Natural killer cell treated with Interleukin-12 subunit alpha and Interleukin-12 subunit beta and Interleukin-15 and Interleukin-18, amount 100 ng/mL, for 72 hours (primary cell): ENCODE data around the gene SH3PXD2A. TPM values are rescaled to one million over a fixed set of nuclear protein-coding genes. Genes with fewer than 3 reads are reported as not detected.
A peak's percentile ranks its signal among the peaks of the same experiment; 100 is the strongest.
"Not testable (repeated sequence)": the region's sequence is repeated elsewhere in the genome, so short reads cannot be mapped to it uniquely, and the experiment has no call there.

Source experiments
- ATAC-seq, 2 donors: fragments of 150-1000 bp; cut with Tn5 transposase in 1 of 2; sonication (Bioruptor Pico), chemical (Tn5 transposase) in 1 of 2; 2 replicates each; pipeline ENCODE4 v1.10.0; 2021
- DNase-seq: peaks from one replicate; pipeline ENCODE4 v3.0.0; 2022; ENCODE audit warnings: low spot score
- H3K27ac Mint-ChIP-seq, 2 donors: 1 replicate in 1 of 2; 2 replicates in 1 of 2; pipeline ENCODE4 v1.8.0; 2022; ENCODE audit warnings: mixed read lengths in 2 of 2, mild to moderate bottlenecking in 1 of 2, moderate library complexity in 1 of 2
- H3K27me3 Mint-ChIP-seq, 2 donors: 1 replicate in 1 of 2; 2 replicates in 1 of 2; pipeline ENCODE4 v1.8.0; 2022; ENCODE audit warnings: mixed read lengths in 2 of 2
- H3K36me3 Mint-ChIP-seq: one replicate; pipeline ENCODE4 v1.8.0; 2022; ENCODE audit warnings: mixed read lengths
- H3K4me1 Mint-ChIP-seq, 2 donors: 1 replicate in 1 of 2; 2 replicates in 1 of 2; pipeline ENCODE4 v1.8.0; 2022; ENCODE audit warnings: low read depth in 2 of 2, mixed read lengths in 2 of 2, mild to moderate bottlenecking in 1 of 2
- H3K4me3 Mint-ChIP-seq: one replicate; pipeline ENCODE4 v1.8.0; 2022; ENCODE audit warnings: mixed read lengths
- H3K9me3 Mint-ChIP-seq: 2 replicates; pipeline ENCODE4 v1.8.0; 2022; ENCODE audit warnings: mixed read lengths
- total RNA-seq, 2 donors: library from RNA; stranded (reverse); gene quantifications; one replicate each; pipeline ENCODE4 v1.2.3, GENCODE V29; 2022

The SH3PXD2A gene
- total RNA-seq, 2 donors from 2014 or later: 3.4 to 7.6 TPM

DNA sequence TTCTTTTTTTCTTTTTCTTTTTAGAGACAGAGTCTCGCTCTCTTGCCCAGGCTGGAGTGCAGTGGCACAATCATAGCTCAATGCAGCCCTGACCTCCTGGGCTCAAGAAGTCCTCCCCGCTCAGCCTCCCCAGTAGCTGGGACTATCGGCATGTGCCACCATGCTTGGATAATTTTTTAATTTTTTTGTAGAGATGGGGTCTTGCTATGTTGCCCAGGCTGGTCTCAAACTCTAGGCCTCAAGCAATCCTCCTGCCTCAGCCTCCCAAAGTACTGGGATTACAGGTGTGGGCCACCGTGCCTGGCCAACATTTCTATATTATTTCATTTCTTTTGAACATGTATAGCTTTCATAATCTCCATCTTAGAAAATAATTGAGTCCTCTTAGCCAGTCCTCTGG lies 42.1 kb downstream of the SH3PXD2A start:
- not testable (repeated sequence) for H3K4me3 Mint-ChIP-seq, H3K4me1 Mint-ChIP-seq

DNA sequence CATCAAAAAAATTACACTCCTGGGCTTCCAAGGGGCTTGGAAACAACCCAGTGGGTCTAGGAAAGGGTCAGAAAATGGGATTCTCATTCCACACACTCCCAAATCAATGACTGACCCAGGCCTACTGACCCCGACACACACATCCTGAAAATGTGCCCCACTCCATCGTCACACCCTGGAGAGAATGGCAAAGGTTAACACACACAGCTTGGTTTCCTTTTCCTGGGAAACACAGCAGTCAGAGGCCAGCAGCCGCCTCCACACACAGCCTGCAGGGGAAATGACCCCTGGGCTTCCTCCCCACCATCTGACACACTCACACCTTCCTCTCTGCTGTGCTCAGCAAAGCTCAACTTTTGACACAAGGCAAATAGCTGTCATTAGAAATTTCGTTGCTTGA lies 42.9 kb downstream of the SH3PXD2A start:
- no peaks in the 10 kb centered on the region for H3K36me3 Mint-ChIP-seq
- ATAC-seq: no peak

More for the DNA sequence above, 42.1 kb downstream of the SH3PXD2A start:
- not testable (repeated sequence) for H3K27ac Mint-ChIP-seq, DNase-seq, H3K36me3 Mint-ChIP-seq, H3K27me3 Mint-ChIP-seq, ATAC-seq, H3K9me3 Mint-ChIP-seq

DNA sequence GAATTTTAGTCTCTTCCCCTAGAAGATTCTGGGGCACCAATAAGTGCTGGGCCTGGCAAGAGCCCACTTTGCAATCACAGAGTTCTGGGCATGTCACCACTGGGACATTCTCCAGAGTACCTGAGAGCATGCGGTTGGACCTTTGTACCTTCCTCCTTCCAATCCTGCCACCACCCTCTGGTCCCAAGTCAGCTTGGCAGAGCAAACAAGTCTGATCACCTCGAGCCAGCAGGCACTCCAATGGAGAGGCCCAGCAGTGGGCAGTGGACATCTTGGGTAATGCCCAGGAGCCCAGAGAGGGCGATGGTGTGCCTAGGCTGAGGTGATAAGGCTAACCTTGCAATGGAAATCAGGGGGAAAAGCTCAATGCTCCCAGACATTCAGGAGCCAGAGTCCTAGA lies 43.4 kb downstream of the SH3PXD2A start:
- peaks cover 5% of the 10 kb centered on the region in 2 donors for H3K4me1 Mint-ChIP-seq
- no peaks in the 10 kb centered on the region for H3K27me3 Mint-ChIP-seq
- H3K27ac Mint-ChIP-seq: no peak overlapping the region
- no peaks in the 10 kb centered on the region for H3K9me3 Mint-ChIP-seq
- no peaks in the 10 kb centered on the region for H3K36me3 Mint-ChIP-seq
- ATAC-seq: no peak
- H3K4me3 Mint-ChIP-seq: no peak overlapping the region
- no peak for DNase-seq

More for the DNA sequence above, 42.9 kb downstream of the SH3PXD2A start:
- H3K9me3 Mint-ChIP-seq: no peaks in the 10 kb centered on the region
- H3K4me3 Mint-ChIP-seq: no peak overlapping the region
- peaks cover 5% of the 10 kb centered on the region in 2 donors for H3K4me1 Mint-ChIP-seq
- no peaks in the 10 kb centered on the region for H3K27me3 Mint-ChIP-seq
- peak overlapping the region in 1 of 2 donors; percentile 51 for H3K27ac Mint-ChIP-seq
- no peak for DNase-seq

DNA sequence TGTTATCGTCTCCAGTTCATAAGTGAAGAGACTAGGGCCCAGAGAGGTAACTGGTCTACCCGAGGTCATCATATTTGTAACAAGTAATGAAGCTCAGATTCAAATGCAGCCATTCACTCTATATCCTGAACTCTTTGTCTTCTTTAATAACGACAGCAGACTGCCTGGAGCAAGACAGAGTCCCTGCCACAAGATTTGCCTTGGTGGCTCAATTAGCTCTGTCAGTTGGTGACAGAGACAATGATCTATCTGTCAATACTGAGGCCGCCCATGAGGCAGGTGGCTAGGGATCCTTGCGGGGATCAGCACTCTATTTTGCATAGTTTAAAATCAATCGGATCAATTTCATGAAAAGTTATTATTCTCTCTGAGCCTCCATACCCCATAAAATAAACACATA lies 43.9 kb downstream of the SH3PXD2A start:
- Mint-ChIP-seq H3K4me1 (peaks cover 5% of the 10 kb centered on the region in 2 donors), H3K27ac (no peak overlapping the region)

DNA sequence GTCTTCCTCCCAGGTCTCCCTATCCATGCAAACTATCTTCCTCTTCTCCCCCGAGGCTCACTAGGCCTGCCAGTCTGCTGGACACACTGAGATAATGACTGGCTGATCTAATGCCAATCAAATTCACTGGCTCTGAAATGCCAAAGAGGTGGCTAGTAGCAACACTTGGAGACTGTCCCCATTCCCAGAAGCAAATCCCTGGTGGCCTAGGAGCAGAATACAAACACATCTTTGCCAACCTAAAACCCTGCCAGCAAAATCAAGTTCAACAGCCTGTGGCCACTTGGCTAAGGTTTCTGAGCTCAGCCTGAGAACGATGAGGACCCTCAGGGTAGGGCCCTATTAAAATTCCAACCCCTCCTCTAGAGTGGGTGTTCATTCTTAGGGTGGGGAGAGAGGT lies 46.6 kb downstream of the SH3PXD2A start:
- DNase-seq (no peak), ATAC-seq (no peak)
- Mint-ChIP-seq H3K27me3 (no peaks in the 10 kb centered on the region), H3K4me1 (peaks cover 5 to 8% of the 10 kb centered on the region in 2 donors), H3K4me3 (no peak overlapping the region), H3K27ac (no peak overlapping the region), H3K36me3 (no peaks in the 10 kb centered on the region), H3K9me3 (no peaks in the 10 kb centered on the region)

More for the DNA sequence above, 43.9 kb downstream of the SH3PXD2A start:
- no peak overlapping the region for H3K4me3 Mint-ChIP-seq
- H3K36me3 Mint-ChIP-seq: no peaks in the 10 kb centered on the region
- H3K9me3 Mint-ChIP-seq: no peaks in the 10 kb centered on the region
- no peaks in the 10 kb centered on the region for H3K27me3 Mint-ChIP-seq
- DNase-seq (no peak), ATAC-seq (no peak)

DNA sequence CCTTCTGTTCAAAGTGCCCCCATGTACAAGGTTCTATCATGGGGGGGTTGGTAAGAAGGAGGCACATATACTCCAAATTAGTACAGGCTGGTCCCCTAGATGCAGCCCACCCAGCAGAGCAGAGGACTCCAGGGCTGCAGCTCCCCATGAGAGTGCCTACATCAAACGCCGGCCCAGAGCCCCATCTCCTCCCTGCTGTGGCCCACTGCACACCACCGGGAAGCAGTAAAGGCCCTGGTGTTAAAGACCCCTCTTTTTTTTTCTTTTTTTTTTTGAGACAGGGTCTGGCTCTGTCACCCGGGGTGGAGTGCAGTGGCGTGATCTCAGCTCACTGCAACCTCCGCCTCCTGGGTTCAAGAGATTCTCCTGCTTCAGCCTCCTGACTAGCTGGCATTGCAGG lies 47.4 kb downstream of the SH3PXD2A start:
- Mint-ChIP-seq H3K9me3 (no peaks in the 10 kb centered on the region), H3K4me3 (no peak overlapping the region), H3K36me3 (no peaks in the 10 kb centered on the region), H3K4me1 (peaks cover 5 to 9% of the 10 kb centered on the region in 2 donors), H3K27ac (no peak overlapping the region), H3K27me3 (no peaks in the 10 kb centered on the region)
- DNase-seq: no peak
- ATAC-seq: no peak

DNA sequence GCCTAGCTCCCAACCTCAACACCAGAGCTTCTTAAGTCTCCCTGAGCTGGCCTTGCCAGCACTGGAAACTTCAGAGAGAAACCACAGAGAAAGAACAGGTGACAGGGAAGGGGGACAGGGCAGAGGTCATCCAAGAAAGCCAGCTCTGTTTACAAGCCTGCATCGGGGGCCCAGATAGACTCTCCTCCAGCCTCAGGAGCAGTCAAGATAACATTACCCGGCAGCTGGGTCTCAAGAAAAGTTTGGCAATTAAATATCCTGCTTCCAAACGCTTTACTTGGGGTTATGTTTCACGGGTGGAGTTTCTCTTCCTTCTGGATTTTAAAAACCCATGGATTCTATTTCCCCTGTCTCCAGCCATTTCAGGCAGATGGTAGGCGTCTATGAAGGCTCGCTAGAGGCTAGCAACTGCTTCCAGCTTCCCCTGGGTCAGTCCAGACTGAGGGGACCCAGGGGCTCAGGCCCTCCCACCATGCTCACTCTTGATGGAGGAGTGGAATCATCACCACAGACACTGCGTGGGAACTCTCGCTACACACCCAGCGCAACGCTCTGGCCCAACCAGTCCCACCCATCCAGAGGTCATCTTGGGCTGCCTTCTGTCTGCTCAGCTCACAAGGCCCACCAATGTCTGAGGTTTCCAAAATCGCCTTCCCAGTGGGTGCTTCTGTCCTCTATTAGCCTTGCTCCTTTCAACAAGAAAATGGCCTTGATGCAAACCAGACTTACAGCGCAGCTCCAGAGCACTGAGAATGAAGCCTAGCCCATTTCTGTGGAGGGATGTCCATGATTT lies 48.8 kb downstream of the SH3PXD2A start:
- no peaks in the 10 kb centered on the region for H3K36me3 Mint-ChIP-seq
- no peak for ATAC-seq
- no peak for DNase-seq
- no peak overlapping the region for H3K27ac Mint-ChIP-seq
- H3K9me3 Mint-ChIP-seq: no peaks in the 10 kb centered on the region
- no peak overlapping the region for H3K4me3 Mint-ChIP-seq
- no peaks in the 10 kb centered on the region for H3K27me3 Mint-ChIP-seq
- peaks cover 0 to 4% of the 10 kb centered on the region in 2 donors for H3K4me1 Mint-ChIP-seq

DNA sequence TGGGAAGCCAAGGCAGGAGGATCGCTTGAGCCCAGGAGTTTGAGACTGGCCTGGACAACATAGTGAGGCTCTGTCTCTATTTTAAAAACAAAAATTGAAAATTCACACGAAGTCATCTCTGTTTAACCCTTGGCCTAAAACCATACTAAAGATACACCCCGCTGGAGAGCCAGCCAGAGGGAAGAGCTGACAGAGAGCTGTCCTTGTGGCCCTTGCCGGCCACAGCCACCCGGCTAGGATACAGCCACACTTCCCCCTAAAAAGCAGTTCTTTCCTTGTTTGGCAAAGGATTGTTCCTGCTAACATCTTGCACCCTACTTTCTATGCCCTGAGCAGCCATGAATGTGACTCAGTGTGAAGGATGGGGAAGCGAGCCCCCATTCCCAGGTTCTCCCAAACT lies 49.6 kb downstream of the SH3PXD2A start:
- DNase-seq (no peak), ATAC-seq (no peak)
- Mint-ChIP-seq H3K27me3 (no peaks in the 10 kb centered on the region), H3K4me3 (no peak overlapping the region), H3K27ac (no peak overlapping the region), H3K4me1 (peaks cover 4 to 10% of the 10 kb centered on the region in 2 donors), H3K36me3 (no peaks in the 10 kb centered on the region), H3K9me3 (no peaks in the 10 kb centered on the region)

DNA sequence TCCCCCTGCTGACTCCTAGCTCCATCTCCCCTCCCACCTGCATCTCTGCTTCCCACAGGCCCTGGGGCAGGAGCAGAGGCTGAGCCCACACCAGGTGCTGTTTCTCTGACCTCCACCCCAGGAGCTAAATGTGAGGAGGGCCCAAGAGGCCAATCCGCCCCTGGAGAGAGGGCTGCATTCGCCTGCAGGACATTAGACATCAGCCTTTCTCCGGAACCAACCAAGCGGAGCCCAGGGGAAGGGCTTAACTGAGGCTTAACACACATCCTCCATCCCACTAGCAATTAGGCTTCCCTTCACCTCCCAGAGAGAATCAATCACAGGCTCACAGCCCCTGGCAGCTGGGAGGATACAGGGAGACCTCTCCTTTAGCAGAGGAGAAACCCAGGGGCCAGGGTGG lies 50.5 kb downstream of the SH3PXD2A start:
- no peaks in the 10 kb centered on the region for H3K27me3 Mint-ChIP-seq
- H3K4me1 Mint-ChIP-seq: peaks cover 13 to 18% of the 10 kb centered on the region in 2 donors
- H3K27ac Mint-ChIP-seq: no peak overlapping the region
- no peaks in the 10 kb centered on the region for H3K36me3 Mint-ChIP-seq
- ATAC-seq: no peak
- no peak for DNase-seq
- no peak overlapping the region for H3K4me3 Mint-ChIP-seq
- no peaks in the 10 kb centered on the region for H3K9me3 Mint-ChIP-seq

DNA sequence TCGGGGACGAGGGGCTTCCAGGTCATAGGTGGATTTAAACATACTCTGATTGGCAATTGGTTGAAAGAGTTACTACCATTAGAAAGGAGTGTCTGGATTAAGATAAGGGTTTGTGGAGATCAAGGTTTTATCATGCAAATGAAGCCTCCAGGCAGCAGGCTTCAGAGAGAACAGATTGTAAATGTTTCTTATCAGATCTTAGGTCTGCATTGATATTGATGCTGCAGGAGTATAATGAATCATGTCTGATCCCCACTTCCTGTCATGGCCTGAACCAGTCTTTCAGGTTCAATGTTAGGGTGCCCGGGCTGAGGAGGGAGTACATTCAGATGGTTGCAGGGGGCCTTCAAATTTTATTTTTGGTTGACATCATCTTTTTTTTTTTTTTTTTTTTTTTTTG lies 51.4 kb downstream of the SH3PXD2A start:
- Mint-ChIP-seq H3K9me3 (no peaks in the 10 kb centered on the region), H3K4me1 (peaks cover 19 to 26% of the 10 kb centered on the region in 2 donors), H3K36me3 (no peaks in the 10 kb centered on the region), H3K27me3 (no peaks in the 10 kb centered on the region), H3K27ac (no peak overlapping the region), H3K4me3 (no peak overlapping the region)
- ATAC-seq (no peak), DNase-seq (no peak)

DNA sequence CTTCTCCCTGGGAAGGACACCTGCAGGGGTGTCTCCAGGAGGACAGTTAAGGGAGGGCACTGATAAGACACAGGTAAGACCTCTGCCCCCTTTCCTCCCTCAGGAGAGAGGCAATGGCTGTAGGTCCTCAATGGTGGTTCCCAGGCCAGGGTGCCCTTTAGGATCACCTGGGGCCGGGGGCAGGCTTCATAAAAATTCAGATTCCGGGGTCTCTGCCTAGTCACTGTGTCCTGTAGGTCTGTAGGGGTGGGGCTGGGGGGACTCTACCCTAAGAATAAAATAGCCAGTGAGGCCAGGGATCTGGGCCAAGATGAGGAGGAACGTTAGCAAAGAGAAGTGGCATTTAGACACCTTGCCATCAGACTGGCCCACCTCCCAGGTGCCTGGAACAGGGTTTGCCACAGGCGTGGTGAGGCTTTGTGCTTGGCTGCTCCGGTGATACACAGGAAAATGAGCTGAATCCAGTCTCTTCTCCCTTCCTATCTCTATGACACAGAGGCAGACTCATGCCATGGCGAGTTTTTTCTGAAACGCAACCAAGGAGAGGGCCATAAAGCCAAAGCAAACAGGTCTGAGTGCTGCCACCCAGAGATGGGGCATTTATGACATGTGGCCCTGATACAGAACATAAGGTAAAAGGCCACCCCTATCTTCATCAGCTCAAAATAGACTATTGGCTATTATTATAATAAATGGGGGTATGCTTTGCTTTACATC lies 52.6 kb downstream of the SH3PXD2A start:
- DNase-seq: no peak
- H3K4me1 Mint-ChIP-seq: peaks cover 19 to 28% of the 10 kb centered on the region in 2 donors
- no peaks in the 10 kb centered on the region for H3K9me3 Mint-ChIP-seq
- no peak for ATAC-seq
- no peak overlapping the region for H3K4me3 Mint-ChIP-seq
- H3K27ac Mint-ChIP-seq: no peak overlapping the region
- H3K36me3 Mint-ChIP-seq: no peaks in the 10 kb centered on the region
- no peaks in the 10 kb centered on the region for H3K27me3 Mint-ChIP-seq

DNA sequence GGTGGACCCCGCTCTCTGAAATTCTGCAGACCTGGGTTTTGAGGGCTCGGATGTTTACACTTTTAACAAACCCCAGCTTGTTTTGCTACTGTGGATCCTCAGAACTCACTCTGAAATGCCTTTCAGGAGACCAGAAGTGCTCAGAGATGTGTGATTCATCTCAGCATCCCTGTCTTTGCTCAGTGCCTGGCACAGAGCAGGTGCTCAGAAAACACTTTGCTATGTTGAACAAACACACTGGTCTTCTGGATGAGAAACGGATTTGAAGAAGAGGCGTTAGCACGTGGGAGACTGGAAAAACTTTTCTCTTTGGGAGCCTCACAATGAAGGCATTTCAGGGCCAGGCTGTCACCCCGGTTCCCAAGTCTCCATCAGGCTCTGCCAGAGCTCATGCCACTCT lies 53.3 kb downstream of the SH3PXD2A start:
- H3K4me1 Mint-ChIP-seq: peaks cover 19 to 29% of the 10 kb centered on the region in 2 donors
- no peak overlapping the region for H3K27ac Mint-ChIP-seq
- DNase-seq: no peak
- ATAC-seq: no peak
- no peaks in the 10 kb centered on the region for H3K36me3 Mint-ChIP-seq
- no peaks in the 10 kb centered on the region for H3K27me3 Mint-ChIP-seq
- H3K4me3 Mint-ChIP-seq: no peak overlapping the region
- H3K9me3 Mint-ChIP-seq: no peaks in the 10 kb centered on the region

DNA sequence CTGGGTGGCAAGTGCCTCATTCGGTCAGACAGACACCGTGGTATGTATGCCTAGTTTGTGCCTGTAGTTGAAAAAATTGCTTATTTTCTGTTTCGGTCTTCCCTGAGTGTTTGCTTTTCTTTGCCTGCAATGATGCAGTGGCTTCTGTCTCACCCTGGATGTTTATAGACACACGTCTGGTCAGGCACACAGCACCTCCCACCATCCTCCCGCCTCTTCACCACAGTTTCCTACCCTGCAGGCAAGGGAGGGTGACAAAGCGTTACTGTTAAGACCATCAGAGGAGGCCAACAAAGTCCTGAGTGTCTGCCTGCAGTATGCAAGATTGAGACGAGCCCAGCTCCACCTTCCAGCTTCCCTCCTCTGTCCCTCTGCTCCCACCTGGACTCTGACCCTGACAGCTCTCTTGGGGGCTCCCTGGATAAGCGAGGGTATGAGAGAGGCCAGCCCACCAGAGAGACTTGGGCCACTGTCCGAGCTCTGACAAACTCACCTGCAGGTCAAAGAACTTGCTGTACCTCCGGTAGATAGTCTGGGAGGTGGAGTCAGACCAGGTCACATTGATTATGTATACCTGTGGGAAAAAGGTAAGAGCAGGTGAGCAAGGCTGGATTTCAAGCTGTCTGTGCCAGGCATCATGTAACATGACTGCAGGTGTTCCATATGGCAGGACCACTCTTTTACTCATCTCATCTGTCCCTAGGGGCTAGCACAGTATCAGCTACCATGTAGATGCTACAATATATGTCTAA lies 54.4 kb downstream of the SH3PXD2A start:
- DNase-seq: peak; percentile 80

DNA sequence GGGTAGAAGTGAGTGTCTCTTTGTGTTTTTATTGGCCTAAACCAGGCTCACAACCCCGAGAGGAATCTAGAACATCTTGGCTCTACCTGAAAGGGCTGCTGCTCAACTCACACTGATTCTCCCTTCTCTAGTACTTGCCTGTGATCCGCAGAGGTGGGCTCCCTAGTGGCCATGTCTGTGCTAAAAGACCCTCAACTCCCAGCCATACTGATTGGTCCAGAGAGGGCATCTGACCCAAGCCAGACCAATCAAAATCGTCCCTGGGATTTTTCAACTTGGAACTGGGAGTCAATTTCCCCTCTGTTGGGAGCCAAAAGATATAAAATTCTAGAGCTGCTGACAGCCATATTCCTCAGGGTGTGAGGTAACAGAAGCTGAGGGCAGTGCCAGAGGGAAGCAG lies 55.3 kb downstream of the SH3PXD2A start:
- ATAC-seq: no peak
- no peaks in the 10 kb centered on the region for H3K27me3 Mint-ChIP-seq
- H3K27ac Mint-ChIP-seq: peak overlapping the region; percentile 61 to 84
- H3K4me1 Mint-ChIP-seq: peaks cover 19 to 32% of the 10 kb centered on the region in 2 donors
- peak overlapping the region; percentile 53 for H3K4me3 Mint-ChIP-seq
- no peaks in the 10 kb centered on the region for H3K36me3 Mint-ChIP-seq
- DNase-seq: no peak
- H3K9me3 Mint-ChIP-seq: no peaks in the 10 kb centered on the region

More for the DNA sequence above, 54.4 kb downstream of the SH3PXD2A start:
- ATAC-seq: peak; percentile 96
- Mint-ChIP-seq H3K36me3 (no peaks in the 10 kb centered on the region), H3K27me3 (no peaks in the 10 kb centered on the region), H3K4me1 (peaks cover 19 to 32% of the 10 kb centered on the region in 2 donors), H3K9me3 (no peaks in the 10 kb centered on the region), H3K27ac (peak overlapping the region; percentile 61 to 84), H3K4me3 (peak overlapping the region; percentile 53)
